GM03348 (cell line): ENCODE measurements around the gene DUSP22.
A peak's percentile ranks its signal among the peaks of the same experiment; 100 is the strongest.

ENCODE experiments used
- DNase-seq: peaks from one replicate; pipeline ENCODE4 v3.0.0; 2012; ENCODE audit warnings: low spot score

The DUSP22 gene

GRCh38 chr6:380234-381218 lies 88.2 kb downstream of the DUSP22 start:
- no peak for DNase-seq

GRCh38 chr6:381742-382461 lies 89.6 kb downstream of the DUSP22 start:
- no peak for DNase-seq

GRCh38 chr6:382883-383810 lies 90.9 kb downstream of the DUSP22 start:
- DNase-seq: no peak

DNA sequence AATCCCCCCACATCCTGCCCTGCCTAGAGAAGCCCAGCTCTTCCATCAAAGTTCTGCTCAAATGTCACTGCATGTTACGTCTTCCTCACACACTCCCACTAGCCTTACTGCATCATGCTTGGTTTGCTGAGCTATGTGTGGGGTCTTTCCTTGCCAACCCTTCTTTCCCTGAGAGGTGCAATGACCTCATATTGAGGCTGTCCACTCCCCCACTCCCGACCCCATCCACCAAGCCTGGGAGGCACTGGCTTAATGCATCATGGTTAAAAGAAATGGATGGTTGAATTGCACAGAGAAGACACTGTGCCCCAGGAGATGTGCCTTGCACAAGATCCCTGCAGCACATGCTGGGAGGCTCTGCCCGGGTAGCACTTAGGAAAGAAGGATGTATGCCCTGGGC lies 91.6 kb downstream of the DUSP22 start:
- no peak for DNase-seq

- DNase-seq: no peak
These were observed 92.6 kb downstream of the DUSP22 start for GRCh38 chr6:384898-385297.

GRCh38 chr6:385614-386013 lies 93.3 kb downstream of the DUSP22 start:
- DNase-seq: no peak

- no peak for DNase-seq
These were observed 94.5 kb downstream of the DUSP22 start for GRCh38 chr6:386688-387266.

- DNase-seq: no peak
These were observed 95.0 kb downstream of the DUSP22 start for GRCh38 chr6:387293-387741.

GRCh38 chr6:388202-388903 lies 96.1 kb downstream of the DUSP22 start:
- no peak for DNase-seq

DNA sequence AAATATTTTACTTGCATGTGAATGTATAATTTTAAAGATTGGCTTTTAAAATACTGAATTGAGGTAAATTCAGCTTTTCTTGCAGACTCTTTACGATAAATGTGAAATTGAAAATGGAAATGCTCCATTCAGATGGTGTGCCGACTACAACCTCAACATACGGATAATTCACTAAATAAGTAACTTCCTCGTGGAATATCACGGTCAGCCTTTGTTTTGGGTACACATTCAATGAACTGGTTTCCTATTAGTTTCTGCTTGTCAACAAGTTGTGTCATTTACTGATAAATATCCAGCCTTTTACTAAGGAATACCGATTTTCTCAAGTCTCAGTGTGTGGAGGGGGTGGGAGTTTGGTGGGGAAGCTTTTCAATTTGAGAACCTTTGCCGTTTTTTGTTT lies 96.9 kb downstream of the DUSP22 start:
- DNase-seq: no peak

DNA sequence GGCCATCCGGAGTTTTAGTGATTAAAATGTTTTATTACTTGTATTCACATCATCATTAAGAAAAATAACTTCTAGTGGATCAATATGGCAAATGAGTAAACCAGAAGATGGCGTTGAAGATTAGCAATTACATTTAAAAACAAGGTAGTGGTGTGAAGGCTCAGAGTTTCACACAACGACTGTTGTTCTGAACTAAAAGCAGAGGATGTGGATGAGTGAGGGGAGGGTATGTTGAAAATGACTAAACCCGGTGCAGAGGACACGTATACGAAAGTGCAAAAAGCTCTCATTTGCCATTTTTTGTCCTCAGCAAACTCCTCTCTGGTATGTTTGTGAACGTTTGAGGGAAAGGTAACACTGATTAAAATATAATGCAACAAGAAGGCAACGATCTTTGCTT lies 97.3 kb downstream of the DUSP22 start:
- no peak for DNase-seq

DNA sequence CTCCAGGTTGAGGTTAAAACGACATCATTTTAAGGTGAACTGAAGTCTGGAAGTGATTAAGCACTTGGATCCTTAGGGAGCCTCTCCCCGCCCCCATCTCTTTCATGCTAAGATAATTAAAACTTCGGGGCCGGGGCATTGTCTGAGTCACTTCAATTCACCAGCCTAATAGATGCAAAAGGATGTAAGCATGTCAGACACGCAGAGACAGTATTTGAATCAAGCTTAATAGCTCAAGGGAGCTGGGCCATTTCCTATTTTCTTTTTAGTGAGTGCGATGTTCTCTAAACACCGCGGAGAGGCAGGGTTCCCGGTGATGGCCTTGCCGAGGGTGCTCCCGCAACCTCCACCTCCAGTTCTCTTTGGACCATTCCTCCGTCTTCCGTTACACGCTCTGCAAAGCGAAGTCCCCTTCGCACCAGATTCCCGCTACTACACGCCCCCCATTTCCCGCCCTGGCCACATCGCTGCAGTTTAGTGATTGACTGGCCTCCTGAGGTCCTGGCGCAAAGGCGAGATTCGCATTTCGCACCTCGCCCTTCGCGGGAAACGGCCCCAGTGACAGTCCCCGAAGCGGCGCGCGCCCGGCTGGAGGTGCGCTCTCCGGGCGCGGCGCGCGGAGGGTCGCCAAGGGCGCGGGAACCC lies 98.7 kb downstream of the DUSP22 start:
- DNase-seq: no peak

DNA sequence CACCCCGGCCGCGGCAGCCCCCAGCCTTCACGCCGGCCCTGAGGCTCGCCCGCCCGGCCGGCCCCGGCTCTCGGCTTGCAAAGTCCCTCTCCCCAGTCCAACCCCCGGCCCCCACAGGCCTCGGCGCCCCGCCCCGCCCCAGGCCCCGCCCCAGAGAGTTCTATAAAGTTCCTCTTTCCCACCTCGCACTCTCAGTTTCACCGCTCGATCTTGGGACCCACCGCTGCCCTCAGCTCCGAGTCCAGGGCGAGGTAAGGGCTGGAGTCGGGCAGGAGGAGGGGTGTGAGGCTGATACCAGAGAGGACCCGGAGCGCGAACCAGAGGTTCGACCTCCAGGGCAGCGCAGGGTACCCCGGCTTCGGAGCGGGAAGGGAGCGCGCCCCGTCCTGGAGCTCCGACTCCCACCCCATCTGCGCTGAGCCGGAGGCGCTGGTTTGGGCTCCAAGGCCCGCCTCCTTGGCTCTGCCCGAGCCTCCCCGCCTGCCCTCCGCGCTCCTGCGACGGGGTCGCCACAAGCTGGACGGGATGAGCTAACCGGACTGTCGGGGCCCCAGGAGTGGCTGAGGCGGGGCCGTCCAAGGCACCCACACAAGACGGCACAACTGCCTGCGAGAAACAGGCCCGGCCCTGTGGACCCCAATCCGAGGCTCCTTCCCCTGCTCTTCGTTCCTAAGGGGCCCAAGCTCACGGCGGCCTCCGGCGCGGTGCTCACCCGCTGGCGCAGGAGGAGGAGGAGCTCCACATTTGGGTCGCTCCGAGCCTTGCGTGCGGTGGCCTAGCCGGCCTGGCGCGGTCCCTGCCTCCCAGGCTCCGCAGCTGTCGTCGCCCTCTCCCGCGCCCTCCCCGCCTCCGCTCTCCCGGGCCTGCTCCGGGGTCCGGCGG lies 99.5 kb downstream of the DUSP22 start, which contains the start of gene IRF4:
Gene IRF4 (plus strand): TSS at position 194 of the 882 bp plus-strand sequence. CDS start 1,401 bp downstream, outside the sequence.
- no peak for DNase-seq

DNA sequence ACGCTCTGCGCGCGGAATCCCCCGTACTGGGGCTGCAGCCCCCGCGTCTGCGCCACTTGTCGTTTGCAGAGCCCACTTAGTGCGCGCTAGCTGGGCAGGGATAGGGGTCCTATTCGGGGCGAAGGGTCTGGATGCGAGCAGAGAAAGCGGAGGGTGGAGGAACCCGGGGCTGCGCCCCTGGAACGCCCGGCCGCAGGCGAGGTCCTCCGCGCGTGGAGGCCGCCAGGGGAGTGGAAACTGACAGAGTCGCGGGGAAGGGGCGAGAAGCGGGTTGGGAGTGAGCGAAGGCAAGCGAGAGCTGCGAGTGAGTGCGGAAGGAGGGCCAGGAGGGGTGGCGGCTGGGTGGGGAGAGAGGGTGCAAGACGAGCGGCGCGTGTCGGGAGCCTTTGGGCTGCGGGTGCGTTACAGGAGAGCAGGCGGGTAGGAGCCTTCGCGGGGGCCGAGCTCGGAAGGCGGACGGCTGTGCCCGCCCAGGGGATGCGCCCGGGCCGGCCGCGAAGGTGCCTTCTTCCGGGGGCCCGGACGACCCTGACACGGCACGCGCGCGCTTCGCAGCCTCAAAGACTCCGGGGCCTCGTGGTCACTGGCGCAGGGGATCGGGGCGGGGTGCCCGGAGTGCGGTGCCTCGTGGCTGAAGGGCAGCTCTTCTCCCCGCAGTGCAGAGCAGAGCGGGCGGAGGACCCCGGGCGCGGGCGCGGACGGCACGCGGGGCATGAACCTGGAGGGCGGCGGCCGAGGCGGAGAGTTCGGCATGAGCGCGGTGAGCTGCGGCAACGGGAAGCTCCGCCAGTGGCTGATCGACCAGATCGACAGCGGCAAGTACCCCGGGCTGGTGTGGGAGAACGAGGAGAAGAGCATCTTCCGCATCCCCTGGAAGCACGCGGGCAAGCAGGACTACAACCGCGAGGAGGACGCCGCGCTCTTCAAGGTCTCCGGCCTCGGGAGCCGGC lies 100.4 kb downstream of the DUSP22 start:
- peak; percentile 27 for DNase-seq

DNA sequence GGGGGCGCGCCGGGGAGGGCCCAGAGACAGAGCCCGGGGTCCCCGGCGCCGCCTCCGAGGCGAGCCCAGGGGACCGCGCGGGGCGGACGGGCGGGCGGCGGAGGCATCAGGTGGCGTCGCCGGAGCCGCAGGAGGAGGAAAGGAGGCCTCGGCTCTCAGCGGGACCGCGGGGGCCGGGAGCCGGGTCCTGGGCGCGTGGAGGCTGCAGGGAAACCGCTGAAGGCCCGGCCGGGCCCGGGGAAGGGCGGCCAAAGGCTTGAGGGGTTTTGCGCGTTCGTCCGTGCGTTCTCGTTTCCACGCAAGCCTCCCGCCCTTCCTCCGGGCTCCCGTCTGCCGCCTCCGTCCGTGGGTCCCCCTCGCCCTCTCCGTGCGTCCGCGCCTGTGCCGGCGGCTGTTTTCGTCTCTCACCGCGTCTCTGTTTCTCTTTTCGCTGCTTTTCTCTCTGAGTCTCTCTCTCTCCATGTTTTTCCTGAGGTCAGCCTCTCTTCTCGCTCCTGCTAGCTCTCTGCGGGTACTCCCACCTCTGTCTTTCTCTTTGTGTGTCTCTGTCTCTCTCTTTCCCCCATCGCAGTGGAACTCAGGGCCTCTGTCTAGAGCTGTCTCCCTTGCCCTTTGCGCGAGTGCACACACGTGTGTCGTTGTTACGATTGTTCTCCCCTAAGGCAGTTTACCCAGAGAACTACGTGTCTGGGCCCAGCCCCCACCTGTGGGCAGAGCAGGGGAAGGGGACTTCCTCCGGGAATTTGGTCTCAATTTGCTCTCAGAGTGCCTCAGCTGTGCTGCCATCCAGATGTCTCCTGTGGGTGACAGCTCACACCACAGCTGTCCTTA lies 101.3 kb downstream of the DUSP22 start:
- DNase-seq: no peak

DNA sequence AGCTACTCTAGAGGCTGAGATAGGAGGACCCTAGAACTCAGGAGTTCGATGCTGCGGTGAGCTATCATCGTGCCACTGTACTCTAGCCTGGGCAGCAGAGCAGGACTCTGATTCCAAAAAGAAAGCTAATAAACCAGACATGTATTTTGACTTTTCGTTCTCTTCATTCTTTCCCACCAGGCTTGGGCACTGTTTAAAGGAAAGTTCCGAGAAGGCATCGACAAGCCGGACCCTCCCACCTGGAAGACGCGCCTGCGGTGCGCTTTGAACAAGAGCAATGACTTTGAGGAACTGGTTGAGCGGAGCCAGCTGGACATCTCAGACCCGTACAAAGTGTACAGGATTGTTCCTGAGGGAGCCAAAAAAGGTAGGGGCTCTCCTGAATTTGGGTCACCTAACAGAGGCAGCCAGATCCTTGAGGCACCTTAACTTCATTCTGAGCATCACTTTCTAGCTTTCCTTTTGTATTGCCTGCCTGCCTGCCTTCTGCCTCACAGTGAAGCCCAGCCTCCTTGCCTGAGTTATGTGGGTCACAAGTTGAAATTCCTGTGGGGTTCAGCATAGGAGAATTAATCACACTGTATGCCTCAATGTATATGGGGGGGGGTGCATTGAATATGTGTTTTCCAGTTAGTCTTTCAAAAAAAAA lies 102.5 kb downstream of the DUSP22 start:
- no peak for DNase-seq
